NCI-H460 (cell line): ENCODE data around the gene NR2F6. TPM values are rescaled to one million over a fixed set of nuclear protein-coding genes. Genes with fewer than 3 reads are reported as not detected.
"Not testable (repeated sequence)": the region's sequence is repeated elsewhere in the genome, so short reads cannot be mapped to it uniquely, and the experiment has no call there.

Source experiments
- DNase-seq: peaks from one replicate; pipeline ENCODE4 v3.0.0-alpha.2; 2016; ENCODE audit warnings: low read depth; ENCODE audit errors: extremely low read depth
- total RNA-seq: library from RNA; depleted of rRNA; stranded (reverse); fragments of >200 nt; shearing (Covaris generic); gene quantifications from 2 replicates; pipeline ENCODE4 v1.2.3, GENCODE V29; 2014

The NR2F6 gene
- total RNA-seq, 1 experiment from 2014 or later = 38.1 TPM

GRCh38 chr19:17214508-17215126 lies 31.1 kb downstream of the NR2F6 start:
- no peak for DNase-seq

- no peak for DNase-seq
Measured at GRCh38 chr19:17213334-17213733, 32.4 kb downstream of the NR2F6 start.

GRCh38 chr19:17211547-17212446 lies 33.9 kb downstream of the NR2F6 start:
- no peak for DNase-seq

GRCh38 chr19:17210296-17210695 lies 35.4 kb downstream of the NR2F6 start:
- DNase-seq = no peak

GRCh38 chr19:17209126-17210036 lies 36.3 kb downstream of the NR2F6 start:
- DNase-seq = no peak

- no peak for DNase-seq
Measured at GRCh38 chr19:17206736-17207581, 38.8 kb downstream of the NR2F6 start.

GRCh38 chr19:17205237-17206140 lies 40.2 kb downstream of the NR2F6 start:
- no peak for DNase-seq

- DNase-seq = no peak
Measured at GRCh38 chr19:17202713-17203112, 43.0 kb downstream of the NR2F6 start.

- no peak for DNase-seq
Measured at GRCh38 chr19:17202249-17202648, 43.5 kb downstream of the NR2F6 start.

GRCh38 chr19:17200408-17201079 lies 45.2 kb downstream of the NR2F6 start:
- no peak for DNase-seq

- DNase-seq = no peak
Measured at GRCh38 chr19:17197666-17198065, 48.1 kb downstream of the NR2F6 start.

- DNase-seq = no peak
Measured at GRCh38 chr19:17196610-17197009, 49.1 kb downstream of the NR2F6 start.

- DNase-seq = no peak
Measured at GRCh38 chr19:17195106-17195505, 50.6 kb downstream of the NR2F6 start.

- no peak for DNase-seq
Measured at GRCh38 chr19:17194608-17195007, 51.1 kb downstream of the NR2F6 start.

- no peak for DNase-seq
Measured at GRCh38 chr19:17192751-17193150, 53.0 kb downstream of the NR2F6 start.

GRCh38 chr19:17191736-17192135 lies 54.0 kb downstream of the NR2F6 start:
- not testable (repeated sequence) for DNase-seq

- no peak for DNase-seq
Measured at GRCh38 chr19:17185590-17185989, 60.1 kb downstream of the NR2F6 start.

- no peak for DNase-seq
Measured at GRCh38 chr19:17184371-17184841, 61.3 kb downstream of the NR2F6 start.
